WERI-Rb-1 (cell line): Measurements from ENCODE around the gene CCDC77.
"Not testable (repeated sequence)": the region's sequence is repeated elsewhere in the genome, so short reads cannot be mapped to it uniquely, and the experiment has no call there.

Experiments used
- DNase-seq: peaks from one replicate; pipeline ENCODE4 v3.0.0-alpha.2; 2020
- H3K27ac ChIP-seq: fragments of 250-450 bp; sonication (Bioruptor Pico); 2 replicates; pipeline ENCODE4 v1.5.1; 2020; ENCODE audit warnings: mild to moderate bottlenecking, moderate library complexity
- H3K27me3 ChIP-seq: fragments of 250-450 bp; sonication (Bioruptor Pico); 2 replicates; pipeline ENCODE4 v1.5.1; 2021; ENCODE audit warnings: mild to moderate bottlenecking, low read depth, moderate library complexity; ENCODE audit not compliant: insufficient read depth, severe bottlenecking
- H3K36me3 ChIP-seq: fragments of 250-450 bp; sonication (Bioruptor Pico); 2 replicates; pipeline ENCODE4 v1.5.1; 2020; ENCODE audit warnings: mild to moderate bottlenecking, moderate library complexity
- H3K4me3 ChIP-seq: 2 replicates; pipeline ENCODE4 v1.5.1; 2011; ENCODE audit warnings: low read depth, mild to moderate bottlenecking, control low read depth, low read length
- H3K9me3 ChIP-seq: fragments of 250-450 bp; sonication (Bioruptor Pico); 2 replicates; pipeline ENCODE4 v1.5.1; 2021; ENCODE audit warnings: mild to moderate bottlenecking, moderate library complexity; ENCODE audit not compliant: severe bottlenecking
- CTCF ChIP-seq: IDR thresholded peaks from 2 replicates; pipeline ENCODE4 v1.5.1; 2011; ENCODE audit warnings: low read depth, mild to moderate bottlenecking, control low read depth, inconsistent platforms, low read length

Gene CCDC77

GRCh38 chr12:401235-402028, at the start of gene CCDC77:
CCDC77 (plus strand) TSS chr12:401644; CDS start chr12:409384, 7,740 bp downstream.
- Histone ChIP-seq H3K9me3 (no peaks in the 10 kb centered on the region), H3K27me3 (no peaks in the 10 kb centered on the region), H3K4me3 (peak within 1 kb of the TSS; percentile 97), H3K27ac (peak within 1 kb of the TSS; percentile 74), H3K36me3 (peaks cover 6% of the 10 kb centered on the region)
- TF ChIP-seq CTCF = peak; percentile 28; the same call in 1 of the 2 replicates
- peak; percentile 90 for DNase-seq

- no peak overlapping the region for H3K27ac ChIP-seq
- no peaks in the 10 kb centered on the region for H3K9me3 ChIP-seq
- DNase-seq = no peak
- no peaks in the 10 kb centered on the region for H3K27me3 ChIP-seq
- peaks cover 76% of the 10 kb centered on the region for H3K36me3 ChIP-seq
- no peak overlapping the region for H3K4me3 ChIP-seq
- TF ChIP-seq CTCF = no peak
Measured at GRCh38 chr12:356276-356988, 45.0 kb upstream of the CCDC77 start.

GRCh38 chr12:359091-359490, 42.4 kb upstream of the CCDC77 start:
- no peak for DNase-seq
- H3K27ac ChIP-seq = no peak overlapping the region
- peaks cover 79% of the 10 kb centered on the region for H3K36me3 ChIP-seq
- H3K27me3 ChIP-seq = no peaks in the 10 kb centered on the region
- H3K4me3 ChIP-seq = no peak overlapping the region
- H3K9me3 ChIP-seq = no peaks in the 10 kb centered on the region
- no peak for TF ChIP-seq CTCF

- Histone ChIP-seq H3K27ac (no peak overlapping the region), H3K36me3 (peaks cover 85% of the 10 kb centered on the region), H3K27me3 (no peaks in the 10 kb centered on the region), H3K9me3 (peaks cover 5% of the 10 kb centered on the region), H3K4me3 (no peak overlapping the region)
- DNase-seq = no peak
- no peak for TF ChIP-seq CTCF
Measured at GRCh38 chr12:366820-367219, 34.6 kb upstream of the CCDC77 start.

- no peak overlapping the region for H3K4me3 ChIP-seq
- no peak for TF ChIP-seq CTCF
- H3K27me3 ChIP-seq = no peaks in the 10 kb centered on the region
- no peak overlapping the region for H3K27ac ChIP-seq
- no peak for DNase-seq
- peaks cover 74% of the 10 kb centered on the region for H3K36me3 ChIP-seq
- peaks cover 5% of the 10 kb centered on the region for H3K9me3 ChIP-seq
Measured at GRCh38 chr12:367972-368371, 33.5 kb upstream of the CCDC77 start.

- DNase-seq, H3K27me3 ChIP-seq, H3K9me3 ChIP-seq, H3K27ac ChIP-seq, H3K4me3 ChIP-seq: not testable (repeated sequence)
- H3K36me3 ChIP-seq = peaks cover 55% of the 10 kb centered on the region
Measured at GRCh38 chr12:370739-371485, 30.5 kb upstream of the CCDC77 start.
